Type B pancreatic cell (in vitro differentiated cells): Measurements from ENCODE around the gene PPP3R2. TPM values are rescaled to one million over a fixed set of nuclear protein-coding genes. Genes with fewer than 3 reads are reported as not detected.

Source experiments
- DNase-seq: peaks from one replicate; pipeline ENCODE4 v3.0.0; 2021; ENCODE audit warnings: mixed read lengths; ENCODE audit not compliant: unreplicated experiment; ENCODE audit errors: extremely low spot score
- H3K27ac Mint-ChIP-seq: 2 replicates; pipeline ENCODE4 v1.8.0; 2021; ENCODE audit warnings: mild to moderate bottlenecking, mixed read lengths
- H3K27me3 Mint-ChIP-seq: 2 replicates; pipeline ENCODE4 v1.8.0; 2021; ENCODE audit warnings: mixed read lengths
- H3K36me3 Mint-ChIP-seq: 2 replicates; pipeline ENCODE4 v1.8.0; 2021; ENCODE audit warnings: mixed read lengths
- H3K4me1 Mint-ChIP-seq: one replicate; pipeline ENCODE4 v1.8.0; 2021; ENCODE audit warnings: mixed read lengths; ENCODE audit not compliant: unreplicated experiment
- H3K4me3 Mint-ChIP-seq: 2 replicates; pipeline ENCODE4 v1.8.0; 2021; ENCODE audit warnings: mild to moderate bottlenecking, mixed read lengths
- H3K9me3 Mint-ChIP-seq: 2 replicates; pipeline ENCODE4 v1.8.0; 2021; ENCODE audit warnings: mixed read lengths
- total RNA-seq: library from RNA; stranded (reverse); gene quantifications from 2 replicates; pipeline ENCODE4 v1.2.1, GENCODE V29; 2021; ENCODE audit warnings: low replicate concordance
- TF ChIP-seq, protein P1 (sequence below): fragments of 200-600 bp; sonication (generic); conservative IDR thresholded peaks from 2 replicates; pipeline ENCODE4 v1.5.0; 2021; ENCODE audit warnings: antibody characterized with exemption, mild to moderate bottlenecking

Gene PPP3R2
- total RNA-seq, 1 donor from 2014 or later: 0.22 TPM

DNA sequence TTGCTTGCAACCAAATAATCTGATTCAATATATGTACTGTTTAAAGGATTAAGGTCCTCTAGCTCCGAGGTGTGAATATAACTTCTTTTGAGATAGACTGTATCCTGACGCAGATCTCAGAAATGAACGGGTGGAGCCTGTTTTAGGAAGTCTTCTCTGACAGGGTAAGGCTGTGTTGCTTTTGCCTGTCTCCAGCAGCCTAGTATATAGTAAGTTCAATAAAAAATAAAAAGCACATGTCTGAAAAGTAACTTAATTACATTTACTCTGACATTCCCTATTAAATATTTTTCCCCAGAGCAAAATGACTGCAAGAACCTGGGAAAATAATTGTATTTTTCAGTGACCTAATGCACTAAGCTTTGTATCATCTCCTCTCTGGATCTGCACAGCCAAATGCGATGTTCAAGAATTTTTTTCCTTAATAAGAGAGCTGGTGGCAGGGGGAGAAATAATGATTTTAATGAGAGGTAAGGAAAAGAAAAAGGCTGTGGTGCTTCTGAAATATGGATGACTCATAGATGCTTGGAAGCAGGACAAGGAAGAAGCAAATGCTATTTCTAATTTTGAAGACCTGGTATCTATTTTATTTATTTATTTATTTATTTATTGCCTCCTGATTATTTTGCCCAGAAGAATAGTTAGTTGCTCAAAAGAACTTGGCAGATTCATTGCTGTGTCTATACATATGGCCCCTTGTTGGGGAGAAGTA is 7.3 kb downstream of the PPP3R2 start:
- H3K27ac Mint-ChIP-seq: no peak overlapping the region
- H3K27me3 Mint-ChIP-seq: no peaks in the 10 kb centered on the region
- no peaks in the 10 kb centered on the region for H3K36me3 Mint-ChIP-seq
- no peak for DNase-seq
- H3K4me3 Mint-ChIP-seq: no peak overlapping the region
- H3K9me3 Mint-ChIP-seq: no peaks in the 10 kb centered on the region
- TF ChIP-seq, protein P1, sequence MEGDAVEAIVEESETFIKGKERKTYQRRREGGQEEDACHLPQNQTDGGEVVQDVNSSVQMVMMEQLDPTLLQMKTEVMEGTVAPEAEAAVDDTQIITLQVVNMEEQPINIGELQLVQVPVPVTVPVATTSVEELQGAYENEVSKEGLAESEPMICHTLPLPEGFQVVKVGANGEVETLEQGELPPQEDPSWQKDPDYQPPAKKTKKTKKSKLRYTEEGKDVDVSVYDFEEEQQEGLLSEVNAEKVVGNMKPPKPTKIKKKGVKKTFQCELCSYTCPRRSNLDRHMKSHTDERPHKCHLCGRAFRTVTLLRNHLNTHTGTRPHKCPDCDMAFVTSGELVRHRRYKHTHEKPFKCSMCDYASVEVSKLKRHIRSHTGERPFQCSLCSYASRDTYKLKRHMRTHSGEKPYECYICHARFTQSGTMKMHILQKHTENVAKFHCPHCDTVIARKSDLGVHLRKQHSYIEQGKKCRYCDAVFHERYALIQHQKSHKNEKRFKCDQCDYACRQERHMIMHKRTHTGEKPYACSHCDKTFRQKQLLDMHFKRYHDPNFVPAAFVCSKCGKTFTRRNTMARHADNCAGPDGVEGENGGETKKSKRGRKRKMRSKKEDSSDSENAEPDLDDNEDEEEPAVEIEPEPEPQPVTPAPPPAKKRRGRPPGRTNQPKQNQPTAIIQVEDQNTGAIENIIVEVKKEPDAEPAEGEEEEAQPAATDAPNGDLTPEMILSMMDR: no peak
- H3K4me1 Mint-ChIP-seq: no peaks in the 10 kb centered on the region

DNA sequence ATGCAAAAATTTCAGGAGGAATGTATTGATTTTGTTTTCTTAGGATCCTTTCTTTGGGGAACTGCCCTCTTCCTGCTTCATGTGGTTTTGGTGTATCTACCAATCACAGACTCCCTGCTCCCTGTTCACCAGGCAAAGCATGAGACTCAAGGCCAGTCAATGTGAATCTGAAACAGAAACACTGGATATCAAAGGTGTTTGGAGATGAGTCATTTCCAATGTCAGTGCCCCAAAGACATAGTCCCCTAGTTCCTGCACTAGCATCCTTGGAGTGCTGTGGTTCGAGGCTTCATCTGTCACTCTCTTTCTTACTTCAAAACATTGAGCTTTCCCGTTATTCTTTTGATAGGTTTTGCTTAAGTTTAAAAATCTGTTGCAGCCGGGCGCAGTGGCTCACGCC is 8.1 kb downstream of the PPP3R2 start:
- Mint-ChIP-seq H3K27ac (no peak overlapping the region), H3K4me3 (no peak overlapping the region), H3K9me3 (no peaks in the 10 kb centered on the region), H3K36me3 (no peaks in the 10 kb centered on the region), H3K4me1 (no peaks in the 10 kb centered on the region), H3K27me3 (no peaks in the 10 kb centered on the region)
- TF ChIP-seq, protein P1: no peak
- no peak for DNase-seq

DNA sequence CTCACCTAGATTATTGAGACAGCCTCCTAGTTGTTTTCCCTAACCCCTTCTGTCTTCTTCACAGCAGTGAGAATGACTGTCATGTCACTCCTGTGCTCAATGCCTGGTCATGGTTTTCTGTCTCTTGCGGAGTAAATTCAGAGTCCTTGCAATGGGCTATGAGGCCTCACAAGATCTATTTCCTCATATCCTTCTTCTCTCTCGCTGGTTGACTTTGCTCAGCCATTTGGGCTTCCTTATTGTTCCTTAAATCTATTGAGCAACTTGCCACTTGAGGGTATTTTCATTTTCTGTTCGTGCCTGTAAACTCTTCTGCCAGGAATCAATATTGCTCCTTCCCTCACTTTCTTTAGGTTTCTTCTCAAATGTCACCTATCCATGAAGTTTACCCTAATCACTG is 9.0 kb downstream of the PPP3R2 start:
- Mint-ChIP-seq H3K27me3 (no peaks in the 10 kb centered on the region), H3K36me3 (no peaks in the 10 kb centered on the region), H3K9me3 (no peaks in the 10 kb centered on the region), H3K4me3 (no peak overlapping the region), H3K4me1 (no peaks in the 10 kb centered on the region), H3K27ac (no peak overlapping the region)
- TF ChIP-seq, protein P1: no peak
- DNase-seq: no peak

- Mint-ChIP-seq H3K4me3 (no peak overlapping the region), H3K4me1 (no peaks in the 10 kb centered on the region), H3K9me3 (no peaks in the 10 kb centered on the region), H3K27me3 (no peaks in the 10 kb centered on the region), H3K36me3 (no peaks in the 10 kb centered on the region), H3K27ac (no peak overlapping the region)
- TF ChIP-seq, protein P1: no peak
- no peak for DNase-seq
Observed at GRCh38 chr9:101582553-101582952, 12.2 kb downstream of the PPP3R2 start.

DNA sequence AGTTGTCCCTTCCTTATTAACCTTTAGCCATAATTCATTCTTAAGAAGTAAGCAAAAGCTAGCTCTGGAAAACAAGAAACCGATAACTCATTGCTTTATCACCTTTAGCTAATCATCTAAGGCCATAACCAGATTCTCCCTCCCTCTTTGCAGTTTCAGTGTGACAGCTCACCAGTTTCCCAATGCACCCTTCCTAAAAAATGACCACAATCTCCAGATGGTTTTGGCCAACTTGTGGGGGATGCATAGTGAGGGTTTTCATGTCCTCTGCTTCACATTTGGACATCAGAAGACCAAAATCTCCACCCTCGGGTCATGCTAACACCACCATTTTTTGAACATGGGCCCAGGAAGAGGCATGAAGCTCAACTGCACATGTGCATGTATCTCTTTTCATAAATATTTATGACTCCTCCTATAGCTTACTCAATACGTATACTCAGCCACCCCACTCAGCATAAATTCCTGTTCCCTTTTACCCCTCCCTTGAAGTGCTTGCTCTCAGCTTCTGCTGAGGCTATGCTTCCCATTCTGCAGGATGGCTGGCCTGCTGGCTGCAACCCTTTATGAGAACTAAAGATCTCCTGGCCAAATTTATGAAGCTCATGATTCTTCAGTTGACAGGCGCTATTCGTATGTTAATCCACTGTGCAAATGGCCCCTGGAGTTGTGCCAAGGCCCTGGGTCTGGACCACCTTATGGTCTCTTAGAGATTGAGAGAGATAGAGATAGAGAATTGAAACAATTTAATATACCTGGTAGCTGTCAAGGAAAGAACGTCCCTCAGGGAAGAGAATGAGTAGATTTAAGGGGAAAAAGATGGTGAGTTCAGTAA is 14.8 kb downstream of the PPP3R2 start:
- no peaks in the 10 kb centered on the region for H3K27me3 Mint-ChIP-seq
- TF ChIP-seq, protein P1: no peak
- no peaks in the 10 kb centered on the region for H3K36me3 Mint-ChIP-seq
- no peak overlapping the region for H3K4me3 Mint-ChIP-seq
- no peaks in the 10 kb centered on the region for H3K4me1 Mint-ChIP-seq
- no peak for DNase-seq
- no peak overlapping the region for H3K27ac Mint-ChIP-seq
- no peaks in the 10 kb centered on the region for H3K9me3 Mint-ChIP-seq
